ENCODE measurements around the gene NMD3. TPM values are rescaled to one million over a fixed set of nuclear protein-coding genes. Genes with fewer than 3 reads are reported as not detected.

NMD3 gene
- 43.5 to 59.5 TPM (median 48.2 TPM) in 5 replicates for total RNA-seq (2022; extraction: Qiagen RNA extraction; ENCODE audit: low read depth)

GRCh38 chr3:161220850-161221753 is at the start of gene NMD3:
TSS of gene NMD3 (plus strand) at chr3:161221311. CDS start at chr3:161222014, 703 bp downstream.

Other genes with a start within 250 kb of the NMD3 start
- 0.15 to 0.21 TPM (median 0.16 TPM) in 4 of 5 replicates, not detected in the other for gene B3GALNT1, start 116.0 kb upstream of the NMD3 start, total RNA-seq (2022; extraction: Qiagen RNA extraction; ENCODE audit: low read depth)
- not detected in 5 replicates for gene SPTSSB, start 150.2 kb downstream of the NMD3 start, total RNA-seq (2022; extraction: Qiagen RNA extraction; ENCODE audit: low read depth)